Measurements from ENCODE around the gene NUP214.
"Not testable (repeated sequence)": the region's sequence is repeated elsewhere in the genome, so short reads cannot be mapped to it uniquely, and the experiment has no call there.

The NUP214 gene

DNA sequence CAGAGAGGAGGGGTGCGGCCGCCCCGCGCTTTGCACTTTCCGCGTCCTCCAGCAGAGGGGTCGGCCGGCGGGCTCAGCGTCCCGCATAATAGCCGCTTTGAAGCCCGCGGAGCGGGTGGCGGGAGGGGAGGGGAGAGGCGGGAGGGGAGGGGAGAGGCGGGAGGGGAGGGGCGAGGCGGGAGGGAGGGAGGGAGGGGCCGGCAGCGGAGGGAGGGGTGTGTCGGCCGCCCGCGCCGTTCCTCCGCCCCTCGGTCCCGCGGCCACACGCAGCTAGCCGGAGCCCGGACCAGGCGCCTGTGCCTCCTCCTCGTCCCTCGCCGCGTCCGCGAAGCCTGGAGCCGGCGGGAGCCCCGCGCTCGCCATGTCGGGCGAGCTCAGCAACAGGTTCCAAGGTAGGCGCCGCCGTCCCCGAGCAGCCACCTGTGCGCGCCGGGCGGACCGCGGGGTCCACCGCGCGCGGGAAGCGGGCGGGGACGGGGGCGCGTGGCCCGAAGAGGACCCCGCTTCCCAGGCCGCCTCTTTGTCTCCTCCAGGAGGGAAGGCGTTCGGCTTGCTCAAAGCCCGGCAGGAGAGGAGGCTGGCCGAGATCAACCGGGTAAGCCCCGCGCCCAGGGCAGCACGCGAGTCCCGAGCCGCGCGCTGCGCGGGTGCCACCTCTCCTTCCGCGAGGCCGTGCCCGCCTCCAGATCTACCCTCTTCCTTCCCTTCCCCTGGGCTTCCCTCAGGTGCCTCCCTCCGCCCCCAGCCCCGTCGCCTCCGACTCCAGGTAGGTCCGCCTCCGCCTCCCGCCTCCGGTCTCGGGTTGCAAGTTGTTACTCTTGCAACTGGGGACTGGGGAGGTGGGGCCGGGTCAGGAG, 28.9 kb upstream of the NUP214 start, which contains the start of gene AIF1L:
AIF1L (plus strand) TSS at position 263 of the 857 bp plus-strand sequence; CDS start at position 362, 99 bp downstream.
- peak; percentile 7 to 22 for DNase-seq (ENCODE audit: low read depth in 2 of 2)

- no peak for DNase-seq (ENCODE audit: low read depth in 2 of 2)
Observed at GRCh38 chr9:131097126-131097947, 28.0 kb upstream of the NUP214 start.

DNA sequence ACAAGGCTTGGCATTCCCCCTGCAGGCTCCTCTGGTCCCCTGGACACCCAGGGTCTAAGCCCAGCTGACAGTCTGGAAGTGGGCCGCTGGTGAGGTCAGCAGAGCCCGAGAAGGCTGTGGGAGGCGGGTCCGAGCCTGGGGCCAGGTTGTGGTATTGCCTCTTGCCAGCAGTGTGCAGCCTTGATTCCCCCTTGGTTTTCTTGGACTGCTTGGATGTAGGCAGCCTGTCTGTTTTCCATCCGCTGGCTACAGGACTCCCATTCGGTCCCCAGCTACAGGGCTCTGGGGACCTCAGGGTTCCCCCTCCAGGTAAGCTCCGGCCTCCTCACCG, 27.5 kb upstream of the NUP214 start:
- DNase-seq (ENCODE audit: low read depth in 2 of 2) = no peak

GRCh38 chr9:131098391-131099101, 26.8 kb upstream of the NUP214 start:
- DNase-seq (ENCODE audit: low read depth in 2 of 2) = no peak

GRCh38 chr9:131099102-131099606, 26.2 kb upstream of the NUP214 start:
- DNase-seq (ENCODE audit: low read depth in 2 of 2) = no peak

DNA sequence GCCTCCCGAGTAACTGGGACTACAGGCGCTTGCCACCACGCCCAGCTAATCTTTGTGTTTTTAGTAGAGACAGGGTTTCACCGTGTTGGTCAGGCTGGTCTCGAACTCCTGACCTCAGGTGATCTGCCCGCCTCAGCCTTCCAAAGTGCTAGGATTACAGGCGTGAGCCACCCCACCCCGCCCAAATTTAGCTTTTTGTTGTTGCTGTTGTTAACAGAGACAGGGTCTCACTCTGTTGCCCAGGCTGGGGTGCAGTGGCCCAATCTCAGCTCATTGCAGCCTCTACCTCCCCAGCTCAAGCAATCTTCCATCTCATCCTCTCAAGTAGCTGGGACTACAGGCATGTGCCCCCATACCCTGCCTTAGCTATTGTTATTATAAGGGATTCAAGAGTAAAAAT, 25.5 kb upstream of the NUP214 start:
- DNase-seq (ENCODE audit: low read depth in 2 of 2) = not testable (repeated sequence)

GRCh38 chr9:131100445-131100844, 24.9 kb upstream of the NUP214 start:
- DNase-seq (ENCODE audit: low read depth in 2 of 2) = no peak

- DNase-seq (ENCODE audit: low read depth in 2 of 2) = no peak
Observed at GRCh38 chr9:131101207-131101964, 24.0 kb upstream of the NUP214 start.

DNA sequence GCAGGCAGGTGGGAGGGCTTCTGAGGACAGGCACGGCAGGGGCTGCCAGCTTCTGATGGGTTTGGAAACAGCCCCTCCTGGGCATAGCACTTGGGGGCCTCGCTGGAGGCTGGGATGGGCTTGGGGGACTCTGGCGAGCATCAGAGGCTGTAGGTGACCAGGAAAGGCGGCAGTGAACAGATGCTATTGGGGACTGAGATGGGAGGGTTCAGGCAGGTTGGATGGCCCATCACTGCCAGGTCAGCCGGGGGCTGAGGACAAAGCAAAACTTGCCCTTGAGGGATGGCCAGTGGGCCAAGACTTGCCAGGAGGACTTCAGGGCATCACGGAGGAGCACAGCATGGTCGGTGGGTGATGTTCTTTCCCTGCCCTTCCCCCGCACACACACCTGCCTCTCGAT, 22.4 kb upstream of the NUP214 start:
- no peak for DNase-seq (ENCODE audit: low read depth in 2 of 2)

- no peak for DNase-seq (ENCODE audit: low read depth in 2 of 2)
Observed at GRCh38 chr9:131103535-131103934, 21.9 kb upstream of the NUP214 start.

DNA sequence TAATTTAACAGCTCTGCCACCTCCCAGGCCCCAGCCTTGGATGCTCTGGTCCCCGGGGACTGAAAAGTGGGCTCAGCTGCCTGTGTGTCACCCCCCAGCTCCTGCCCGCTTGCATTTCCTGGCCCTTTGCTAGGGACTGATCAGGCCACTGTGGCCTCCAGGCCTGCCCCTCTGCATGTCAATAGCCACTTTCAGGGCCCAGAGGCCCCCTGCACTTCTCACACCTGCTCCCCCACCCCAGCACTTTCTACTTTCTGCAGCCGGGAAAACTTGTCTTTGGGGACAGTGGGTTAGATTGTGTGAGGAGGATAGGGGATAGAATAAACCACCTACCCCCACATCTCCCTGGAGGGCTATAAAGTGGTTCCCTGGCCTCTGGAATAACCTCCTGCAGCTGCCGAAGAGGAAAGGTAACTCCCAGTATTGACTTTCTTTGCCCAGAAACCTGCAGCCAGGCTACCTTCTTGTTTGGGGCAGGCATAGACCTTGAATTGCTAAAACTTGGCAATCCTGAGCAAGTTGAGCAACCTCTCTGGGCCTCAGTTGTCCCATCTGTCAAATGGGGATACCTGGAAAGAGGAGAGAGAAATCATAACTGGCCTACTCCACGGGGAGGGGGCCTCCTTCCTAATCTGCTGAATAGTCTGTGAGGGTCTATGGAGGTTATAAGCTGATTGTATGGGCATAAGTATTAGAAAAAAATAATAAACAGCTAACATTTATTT, 21.2 kb upstream of the NUP214 start:
- DNase-seq (ENCODE audit: low read depth in 2 of 2) = no peak

GRCh38 chr9:131105952-131106351, 19.4 kb upstream of the NUP214 start:
- DNase-seq (ENCODE audit: low read depth in 2 of 2) = no peak

DNA sequence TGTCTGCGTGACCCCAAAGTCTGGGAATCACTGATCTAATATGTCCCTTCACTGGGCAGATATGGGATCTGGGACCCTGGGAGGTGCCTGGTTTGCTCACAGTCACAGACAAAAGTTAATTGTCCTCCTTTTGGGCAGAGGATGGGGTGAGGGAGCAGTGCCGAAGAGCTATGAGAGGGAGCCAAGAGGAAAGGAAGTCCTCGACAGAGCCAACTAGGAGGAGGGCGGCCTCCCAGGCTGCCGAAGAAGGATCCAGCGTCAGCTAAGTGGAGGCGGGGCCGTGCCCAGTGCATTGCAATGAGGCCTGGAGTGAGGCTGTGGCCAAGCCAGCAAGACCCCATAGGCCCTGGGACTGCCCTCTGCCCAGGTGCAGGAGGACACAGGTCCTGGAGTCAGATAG, 17.6 kb upstream of the NUP214 start:
- no peak for DNase-seq (ENCODE audit: low read depth in 2 of 2)

- no peak for DNase-seq (ENCODE audit: low read depth in 2 of 2)
Observed at GRCh38 chr9:131111186-131111853, 14.1 kb upstream of the NUP214 start.

GRCh38 chr9:131111854-131112311, 13.5 kb upstream of the NUP214 start:
- no peak for DNase-seq (ENCODE audit: low read depth in 2 of 2)

DNA sequence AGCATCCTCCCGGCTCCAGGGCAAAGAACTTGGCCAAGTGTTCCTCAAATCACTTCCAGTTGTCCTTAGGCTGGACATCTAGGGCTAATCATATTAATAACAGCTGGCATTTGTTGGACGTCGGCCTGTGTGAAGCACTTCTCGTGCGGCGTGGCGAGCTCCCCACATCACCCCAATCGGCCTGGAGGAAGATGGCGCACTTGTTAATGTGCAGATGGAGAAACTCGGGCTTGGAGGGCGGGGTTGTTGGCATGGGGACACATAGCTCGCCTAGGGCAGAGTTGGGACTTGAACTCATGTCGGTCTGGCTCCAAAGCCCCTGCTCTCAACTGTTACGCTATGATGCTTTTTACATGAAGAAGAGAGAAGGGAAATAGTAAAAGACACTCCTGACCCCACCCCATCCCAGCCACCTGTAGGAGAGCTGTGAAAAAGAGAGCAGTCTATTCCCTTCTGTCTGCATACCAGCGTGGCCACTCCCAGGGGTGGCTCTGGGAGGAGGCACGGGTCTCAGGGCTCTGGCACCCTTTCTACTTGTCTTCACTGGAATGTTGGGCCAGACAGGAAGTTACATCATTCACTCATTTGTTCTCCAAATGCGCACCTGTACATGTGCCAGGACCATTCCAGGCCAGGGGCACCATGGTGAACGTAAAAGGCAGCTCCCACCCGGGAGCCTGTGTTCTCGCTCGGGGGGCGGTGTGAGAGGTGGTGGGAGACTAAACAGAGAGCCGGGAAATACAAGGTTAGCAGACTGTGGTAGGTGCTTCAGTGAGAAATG, 12.8 kb upstream of the NUP214 start:
- no peak for DNase-seq (ENCODE audit: low read depth in 2 of 2)

- DNase-seq (ENCODE audit: low read depth in 2 of 2) = no peak
Observed at GRCh38 chr9:131113655-131114054, 11.7 kb upstream of the NUP214 start.

DNA sequence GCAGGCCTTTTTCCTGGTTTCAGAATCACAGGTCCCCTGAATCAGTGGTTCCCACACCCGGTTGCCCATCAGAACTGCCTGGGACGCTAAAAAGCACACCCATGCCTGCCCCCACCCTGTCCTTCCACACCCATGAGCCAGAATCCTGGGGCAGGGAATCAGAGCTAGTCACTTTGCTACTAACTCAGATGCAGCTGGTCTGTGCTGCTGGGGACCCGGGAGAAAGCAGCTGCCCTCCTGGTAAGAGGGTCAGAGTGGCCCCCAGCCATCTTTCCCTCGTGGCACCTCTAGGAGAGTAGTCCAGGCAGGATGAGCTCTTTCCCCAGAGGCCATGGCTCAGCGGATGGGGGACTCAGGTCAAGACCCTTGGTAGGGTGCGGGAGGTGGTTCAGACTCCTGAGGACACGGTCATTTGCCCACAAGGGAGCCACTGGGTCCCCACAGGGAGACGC, 11.3 kb upstream of the NUP214 start:
- no peak for DNase-seq (ENCODE audit: low read depth in 2 of 2)

GRCh38 chr9:131115360-131115742, 10.0 kb upstream of the NUP214 start:
- DNase-seq (ENCODE audit: low read depth in 2 of 2) = not testable (repeated sequence)

Measured in activated CD4-positive, alpha-beta T cell treated with anti-CD3 and anti-CD28 coated beads for 24 hours (primary cell).